ENCODE data around the gene CDAN1. TPM values are rescaled to one million over a fixed set of nuclear protein-coding genes. Genes with fewer than 3 reads are reported as not detected.

CDAN1 gene
- total and polyA plus RNA-seq, 10 of the 15 experiments (the other 5 are each of a cell fraction or from before 2014, with no cell fraction given): 0.56 to 14.2 (median 6.7) TPM

DNA sequence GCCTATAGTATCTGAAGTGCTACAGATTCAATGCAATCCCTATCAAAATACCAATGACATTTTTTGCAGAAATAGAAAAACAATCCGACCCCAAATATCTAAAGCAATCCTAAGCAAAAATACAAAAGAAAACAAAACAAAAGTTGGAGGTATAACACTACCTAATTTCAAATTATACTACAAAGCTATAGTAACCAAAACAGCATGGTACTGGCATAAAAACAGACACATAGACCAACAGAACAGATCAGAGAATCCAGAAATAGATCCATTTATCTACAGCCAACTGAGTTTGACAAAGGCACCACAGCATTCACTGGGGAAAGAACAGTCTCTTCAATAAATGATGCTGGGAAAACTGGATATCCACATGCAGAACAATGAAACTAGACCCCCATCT is 23.8 kb upstream of the CDAN1 start:
- RAD21 ChIA-PET (ENCODE audit: unreplicated experiment): no interaction called here
- no peaks in the 10 kb centered on the region for H4K20me1 ChIP-seq (ENCODE audit: control insufficient read depth, insufficient read depth)
- H3K4me2 ChIP-seq (ENCODE audit: control insufficient read depth, insufficient read depth): no peak overlapping the region
- CTCF ChIA-PET: no interaction called here
- H3K4me1 ChIP-seq (ENCODE audit: control insufficient read depth, insufficient read depth, low read length): no peaks in the 10 kb centered on the region
- WGBS (ENCODE audit: insufficient coverage, insufficient replicate concordance, low lambda C conversion rate, missing lambda C conversion rate): 50% methylated on average over 1 of the region's 1 CpG
- H3K27ac ChIP-seq (ENCODE audit: control insufficient read depth, insufficient read depth): no peak overlapping the region
- BruUV-seq (replicated peaks): no TSS peak
- H3K9ac ChIP-seq (ENCODE audit: control insufficient read depth, insufficient read depth, low read length): no peak overlapping the region
- H2AFZ ChIP-seq (ENCODE audit: control insufficient read depth, low read depth, low read length): no peak overlapping the region
- no peak for DNase-seq (ENCODE audit: low read depth, low spot score)
- intact Hi-C loops (cut with micrococcal nuclease; ENCODE audit: unreplicated experiment) (no loop called here), in situ Hi-C loops (cut with MboI) (no loop called here)
- no peaks in the 10 kb centered on the region for H3K79me2 ChIP-seq (ENCODE audit: control insufficient read depth, insufficient read depth, low read length)
- H3K9me3 ChIP-seq (replicated peaks; ENCODE audit: control insufficient read depth, insufficient read depth, low read length): peaks cover 2% of the 10 kb centered on the region; the same call in 2 of the 3 replicates
- no peaks in the 10 kb centered on the region for H3K36me3 ChIP-seq (ENCODE audit: control insufficient read depth in 2 of 2, insufficient read depth in 2 of 2, low read length in 1 of 2)
- SMC1A ChIA-PET (ENCODE audit: uncharacterized antibody, unreplicated experiment): no interaction called here
- FAIRE-seq: no peak
- H3K4me3 ChIP-seq: no peak overlapping the region
- POLR2A ChIA-PET: interaction anchor here (0.7 kb wide), 1 partner anchor 180 kb away, joined by 6 read pairs; no protein-coding TSS in a partner anchor
- no peaks in the 10 kb centered on the region for H3K27me3 ChIP-seq (replicated peaks in 1 of 2; ENCODE audit: control insufficient read depth in 2 of 2, insufficient read depth in 2 of 2, low read length in 1 of 2)
- ATAC-seq: no peak
- TF ChIP-seq BMI1 (IDR thresholded peaks at IDR 0.05; ENCODE audit: borderline replicate concordance): no peak
- TF ChIP-seq ESRRA (IDR thresholded peaks at IDR 0.05; ENCODE audit: low read length): no peak
- no peak for TF ChIP-seq CUX1 (IDR thresholded peaks at IDR 0.05; ENCODE audit: insufficient replicate concordance, low read depth, low read length)
- no peak for TF ChIP-seq STAT1 (conservative IDR thresholded peaks at IDR 0.05)
- TF ChIP-seq NFXL1 (IDR thresholded peaks at IDR 0.05; ENCODE audit: borderline replicate concordance): no peak
- TF ChIP-seq ZBTB11 (CRISPR knock-in tag; IDR thresholded peaks at IDR 0.05): no peak
- TF ChIP-seq ETV6 (conservative IDR thresholded peaks at IDR 0.05 in 1 of 2, IDR thresholded peaks at IDR 0.05 in 1 of 2; ENCODE audit: borderline replicate concordance in 1 of 2, low read depth in 1 of 2): no peak
- TF ChIP-seq NR2F1 (conservative IDR thresholded peaks at IDR 0.05): no peak
- TF ChIP-seq ZNF217 (IDR thresholded peaks at IDR 0.05): no peak
- TF ChIP-seq, protein P1, sequence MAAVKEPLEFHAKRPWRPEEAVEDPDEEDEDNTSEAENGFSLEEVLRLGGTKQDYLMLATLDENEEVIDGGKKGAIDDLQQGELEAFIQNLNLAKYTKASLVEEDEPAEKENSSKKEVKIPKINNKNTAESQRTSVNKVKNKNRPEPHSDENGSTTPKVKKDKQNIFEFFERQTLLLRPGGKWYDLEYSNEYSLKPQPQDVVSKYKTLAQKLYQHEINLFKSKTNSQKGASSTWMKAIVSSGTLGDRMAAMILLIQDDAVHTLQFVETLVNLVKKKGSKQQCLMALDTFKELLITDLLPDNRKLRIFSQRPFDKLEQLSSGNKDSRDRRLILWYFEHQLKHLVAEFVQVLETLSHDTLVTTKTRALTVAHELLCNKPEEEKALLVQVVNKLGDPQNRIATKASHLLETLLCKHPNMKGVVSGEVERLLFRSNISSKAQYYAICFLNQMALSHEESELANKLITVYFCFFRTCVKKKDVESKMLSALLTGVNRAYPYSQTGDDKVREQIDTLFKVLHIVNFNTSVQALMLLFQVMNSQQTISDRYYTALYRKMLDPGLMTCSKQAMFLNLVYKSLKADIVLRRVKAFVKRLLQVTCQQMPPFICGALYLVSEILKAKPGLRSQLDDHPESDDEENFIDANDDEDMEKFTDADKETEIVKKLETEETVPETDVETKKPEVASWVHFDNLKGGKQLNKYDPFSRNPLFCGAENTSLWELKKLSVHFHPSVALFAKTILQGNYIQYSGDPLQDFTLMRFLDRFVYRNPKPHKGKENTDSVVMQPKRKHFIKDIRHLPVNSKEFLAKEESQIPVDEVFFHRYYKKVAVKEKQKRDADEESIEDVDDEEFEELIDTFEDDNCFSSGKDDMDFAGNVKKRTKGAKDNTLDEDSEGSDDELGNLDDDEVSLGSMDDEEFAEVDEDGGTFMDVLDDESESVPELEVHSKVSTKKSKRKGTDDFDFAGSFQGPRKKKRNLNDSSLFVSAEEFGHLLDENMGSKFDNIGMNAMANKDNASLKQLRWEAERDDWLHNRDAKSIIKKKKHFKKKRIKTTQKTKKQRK (IDR thresholded peaks at IDR 0.05; ENCODE audit: low read depth, low read length): no peak

Measured in GM12878 (cell line).